Tibial artery (tissue), 4 donors: ENCODE data around the gene DRAP1.
A peak's percentile ranks its signal among the peaks of the same experiment; 100 is the strongest.

ENCODE experiments used
- DNase-seq, 2 donors: peaks; one replicate each; pipeline ENCODE4 v3.0.0-alpha.2; 2019
- H3K27ac ChIP-seq, 2 donors: fragments of 200-600 bp; sonication (generic) in 1 of 2; 1 replicate in 1 of 2; 2 replicates in 1 of 2; pipeline ENCODE4 v1.5.1; 2018 to 2019; ENCODE audit warnings: mild to moderate bottlenecking in 1 of 2
- H3K27me3 ChIP-seq, 2 donors: fragments of 200-600 bp; sonication (generic) in 1 of 2; one replicate each; pipeline versions ENCODE4 v1.5.1 to v1.6.0; 2016 to 2019
- H3K36me3 ChIP-seq, 3 donors: fragments of 200-600 bp; sonication (generic) in 2 of 3; one replicate each; pipeline ENCODE4 v1.5.1; 2016 to 2019; ENCODE audit warnings: mild to moderate bottlenecking in 2 of 3
- H3K4me1 ChIP-seq, 4 donors: fragments of 200-600 bp; sonication (generic) in 2 of 4; 1 replicate in 3 of 4; 2 replicates in 1 of 4; pipeline ENCODE4 v1.5.1; 2016 to 2019
- H3K4me3 ChIP-seq, 2 donors: fragments of 200-600 bp; sonication (generic) in 1 of 2; 1 replicate in 1 of 2; 2 replicates in 1 of 2; pipeline ENCODE4 v1.5.1; 2018 to 2019; ENCODE audit warnings: mild to moderate bottlenecking in 2 of 2
- H3K9me3 ChIP-seq, 3 donors: fragments of 200-600 bp; sonication (generic) in 1 of 3; one replicate each; pipeline ENCODE4 v1.5.1; 2016 to 2019
- intact Hi-C: fragments of 100-400 bp; cut with DNase I; formaldehyde crosslinking; loops from one replicate; pipeline ENCODE4 v1.15.0; 2023; ENCODE audit warnings: low total_unique reads
- TF ChIP-seq, protein P1 (sequence below), 2 experiments: fragments of 200-600 bp in 1 of 2; fragments of 450-650 bp in 1 of 2; IDR thresholded peaks; one replicate each; pipeline ENCODE4 v1.5.1; 2017 to 2019; ENCODE audit warnings: antibody characterized with exemption in 2 of 2, mild to moderate bottlenecking in 1 of 2, moderate library complexity in 1 of 2

The DRAP1 gene

DNA sequence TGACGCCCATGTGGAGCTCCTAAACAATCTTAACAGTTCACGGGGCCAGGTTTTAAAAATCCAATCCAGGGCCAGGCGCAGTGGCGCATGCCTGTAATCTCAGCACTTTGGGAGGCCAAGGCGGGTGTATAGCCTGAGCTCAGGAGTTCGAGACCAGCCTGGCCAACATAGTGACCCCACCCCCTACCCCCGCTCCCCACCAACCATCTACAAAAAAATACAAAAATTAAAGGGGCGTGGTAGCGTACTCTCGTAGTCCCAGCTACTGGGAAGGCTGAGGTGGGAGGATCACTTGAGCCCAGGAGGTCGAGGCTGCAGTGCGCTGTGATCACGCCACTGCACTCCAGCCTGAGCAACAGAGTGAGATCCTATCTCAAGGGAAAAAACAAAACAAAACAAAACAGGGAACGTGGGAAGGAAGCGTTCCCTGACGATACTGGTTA lies 41.6 kb downstream of the DRAP1 start:
- H3K36me3 ChIP-seq: peaks cover 18 to 22% (median 21%) of the 10 kb centered on the region in 3 donors
- peak overlapping the region; percentile 97 to 98 for H3K4me3 ChIP-seq
- peak overlapping the region; percentile 88 to 95 for H3K27ac ChIP-seq
- H3K4me1 ChIP-seq: peaks cover 6 to 33% (median 28%) of the 10 kb centered on the region in 4 donors
- no peaks in the 10 kb centered on the region for H3K9me3 ChIP-seq
- TF ChIP-seq, protein P1, sequence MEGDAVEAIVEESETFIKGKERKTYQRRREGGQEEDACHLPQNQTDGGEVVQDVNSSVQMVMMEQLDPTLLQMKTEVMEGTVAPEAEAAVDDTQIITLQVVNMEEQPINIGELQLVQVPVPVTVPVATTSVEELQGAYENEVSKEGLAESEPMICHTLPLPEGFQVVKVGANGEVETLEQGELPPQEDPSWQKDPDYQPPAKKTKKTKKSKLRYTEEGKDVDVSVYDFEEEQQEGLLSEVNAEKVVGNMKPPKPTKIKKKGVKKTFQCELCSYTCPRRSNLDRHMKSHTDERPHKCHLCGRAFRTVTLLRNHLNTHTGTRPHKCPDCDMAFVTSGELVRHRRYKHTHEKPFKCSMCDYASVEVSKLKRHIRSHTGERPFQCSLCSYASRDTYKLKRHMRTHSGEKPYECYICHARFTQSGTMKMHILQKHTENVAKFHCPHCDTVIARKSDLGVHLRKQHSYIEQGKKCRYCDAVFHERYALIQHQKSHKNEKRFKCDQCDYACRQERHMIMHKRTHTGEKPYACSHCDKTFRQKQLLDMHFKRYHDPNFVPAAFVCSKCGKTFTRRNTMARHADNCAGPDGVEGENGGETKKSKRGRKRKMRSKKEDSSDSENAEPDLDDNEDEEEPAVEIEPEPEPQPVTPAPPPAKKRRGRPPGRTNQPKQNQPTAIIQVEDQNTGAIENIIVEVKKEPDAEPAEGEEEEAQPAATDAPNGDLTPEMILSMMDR (IDR thresholded peaks at IDR 0.05): no peak
- DNase-seq: no peak
- intact Hi-C loops: loop anchor here (5.0 kb wide), 2 partner anchors 39 to 41 kb away; partner anchors contain the start of genes BANF1 and EIF1AD
- H3K27me3 ChIP-seq: peaks cover 0 to 15% of the 10 kb centered on the region in 2 donors

DNA sequence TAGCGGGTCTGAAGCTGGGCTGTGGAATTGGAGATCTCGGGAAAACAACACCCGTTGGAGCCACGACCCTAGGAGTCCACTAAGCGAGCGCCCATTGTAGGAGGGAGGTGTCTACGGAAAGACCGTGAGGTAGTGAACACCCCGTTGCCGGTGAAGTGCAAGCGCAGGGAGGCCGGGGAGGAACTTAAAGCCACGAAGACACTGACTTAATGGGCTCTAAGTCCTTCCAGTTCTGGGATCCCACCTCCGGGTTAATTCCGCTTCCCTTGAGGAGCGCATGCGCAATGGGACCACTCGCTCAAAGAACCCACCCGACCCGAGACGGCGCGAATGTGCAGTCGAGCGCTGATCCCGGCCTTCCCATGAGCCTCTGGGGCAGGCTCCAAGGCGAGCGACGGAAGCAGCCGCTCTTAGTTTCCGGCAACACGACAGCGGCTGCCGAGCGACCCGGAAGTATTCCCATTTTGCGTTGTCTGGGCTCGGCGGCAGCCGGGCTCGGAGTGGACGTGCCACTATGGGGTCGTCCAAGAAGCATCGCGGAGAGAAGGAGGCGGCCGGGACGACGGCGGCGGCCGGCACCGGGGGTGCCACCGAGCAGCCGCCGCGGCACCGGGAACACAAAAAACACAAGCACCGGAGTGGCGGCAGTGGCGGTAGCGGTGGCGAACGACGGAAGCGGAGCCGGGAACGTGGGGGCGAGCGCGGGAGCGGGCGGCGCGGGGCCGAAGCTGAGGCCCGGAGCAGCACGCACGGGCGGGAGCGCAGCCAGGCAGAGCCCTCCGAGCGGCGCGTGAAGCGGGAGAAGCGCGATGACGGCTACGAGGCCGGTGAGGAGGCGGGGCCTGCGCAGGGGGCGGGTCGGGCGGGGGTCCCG lies 42.3 kb downstream of the DRAP1 start, which contains the start of gene SART1:
Gene SART1, plus strand, starts transcription at position 468 of the 874 bp plus-strand sequence. Its CDS starts 47 bp downstream, at position 515.
- intact Hi-C loops: loop anchor here (5.0 kb wide), 2 partner anchors 39 to 41 kb away; partner anchors contain the start of genes BANF1 and EIF1AD
- Histone ChIP-seq H3K27ac (peak within 1 kb of the TSS; percentile 88 to 95), H3K4me3 (peak within 1 kb of the TSS; percentile 97 to 98), H3K9me3 (no peaks in the 10 kb centered on the region), H3K27me3 (peaks cover 0 to 15% of the 10 kb centered on the region in 2 donors), H3K36me3 (peaks cover 24 to 28% (median 28%) of the 10 kb centered on the region in 3 donors), H3K4me1 (peaks cover 6 to 33% (median 28%) of the 10 kb centered on the region in 4 donors)
- DNase-seq: peak; percentile 98 to 99
- TF ChIP-seq, protein P1 (IDR thresholded peaks at IDR 0.05): no peak

DNA sequence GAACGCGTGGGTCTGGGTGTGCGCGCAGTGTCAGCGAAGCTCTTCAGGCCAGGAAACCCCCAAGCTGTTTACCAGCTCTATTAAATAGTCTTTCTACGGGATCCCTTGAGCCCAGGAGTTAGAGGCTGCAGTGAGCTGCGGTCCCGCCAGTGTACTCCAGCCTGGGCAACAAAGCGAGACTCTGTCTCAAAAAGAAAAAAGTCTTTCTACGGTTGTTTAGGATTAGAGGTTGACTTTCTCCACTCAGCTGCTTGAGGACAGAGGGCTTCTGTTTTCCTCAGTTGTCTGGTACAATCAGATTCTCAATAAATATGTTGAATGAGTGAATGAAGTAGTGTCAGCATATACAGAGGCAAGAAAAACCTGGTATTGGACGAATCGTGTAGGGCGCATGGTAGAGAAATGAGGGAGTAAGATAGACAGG lies 42.9 kb downstream of the DRAP1 start:
- Histone ChIP-seq H3K4me1 (peaks cover 6 to 33% (median 28%) of the 10 kb centered on the region in 4 donors), H3K36me3 (peaks cover 31 to 35% (median 34%) of the 10 kb centered on the region in 3 donors), H3K27ac (peak overlapping the region; percentile 88 to 95), H3K4me3 (peak overlapping the region; percentile 97 to 98), H3K9me3 (no peaks in the 10 kb centered on the region), H3K27me3 (peaks cover 0 to 11% of the 10 kb centered on the region in 2 donors)
- intact Hi-C loops: loop anchor here (5.0 kb wide), 2 partner anchors 40 kb away; partner anchors contain the start of genes BANF1 and EIF1AD
- TF ChIP-seq, protein P1 (IDR thresholded peaks at IDR 0.05): no peak
- no peak for DNase-seq

DNA sequence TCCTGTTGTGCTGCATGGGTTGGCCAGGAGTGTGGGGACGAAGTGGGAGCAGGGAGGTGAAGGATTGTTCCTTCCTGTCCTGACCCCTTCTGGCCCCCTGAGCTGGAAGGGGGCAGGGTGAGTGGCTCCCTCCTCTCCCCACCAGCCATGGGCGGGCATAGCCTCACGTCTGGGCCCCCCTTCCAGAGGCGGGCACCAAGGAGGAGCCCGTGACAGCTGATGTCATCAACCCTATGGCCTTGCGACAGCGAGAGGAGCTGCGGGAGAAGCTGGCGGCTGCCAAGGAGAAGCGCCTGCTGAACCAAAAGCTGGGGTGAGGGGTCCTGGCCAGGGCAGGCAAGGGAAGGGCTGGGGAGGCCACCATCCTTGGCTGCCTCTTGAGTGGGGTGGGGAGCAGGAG lies 45.7 kb downstream of the DRAP1 start:
- intact Hi-C loops: loop anchor here (5.0 kb wide), 2 partner anchors 37 to 43 kb away; partner anchors contain the start of genes BANF1 and EIF1AD
- Histone ChIP-seq H3K27me3 (no peaks in the 10 kb centered on the region), H3K27ac (no peak overlapping the region), H3K4me1 (peaks cover 6 to 33% (median 28%) of the 10 kb centered on the region in 4 donors), H3K4me3 (no peak overlapping the region), H3K9me3 (no peaks in the 10 kb centered on the region), H3K36me3 (peaks cover 51 to 62% (median 62%) of the 10 kb centered on the region in 3 donors)
- no peak for DNase-seq
- TF ChIP-seq, protein P1 (IDR thresholded peaks at IDR 0.05): no peak

DNA sequence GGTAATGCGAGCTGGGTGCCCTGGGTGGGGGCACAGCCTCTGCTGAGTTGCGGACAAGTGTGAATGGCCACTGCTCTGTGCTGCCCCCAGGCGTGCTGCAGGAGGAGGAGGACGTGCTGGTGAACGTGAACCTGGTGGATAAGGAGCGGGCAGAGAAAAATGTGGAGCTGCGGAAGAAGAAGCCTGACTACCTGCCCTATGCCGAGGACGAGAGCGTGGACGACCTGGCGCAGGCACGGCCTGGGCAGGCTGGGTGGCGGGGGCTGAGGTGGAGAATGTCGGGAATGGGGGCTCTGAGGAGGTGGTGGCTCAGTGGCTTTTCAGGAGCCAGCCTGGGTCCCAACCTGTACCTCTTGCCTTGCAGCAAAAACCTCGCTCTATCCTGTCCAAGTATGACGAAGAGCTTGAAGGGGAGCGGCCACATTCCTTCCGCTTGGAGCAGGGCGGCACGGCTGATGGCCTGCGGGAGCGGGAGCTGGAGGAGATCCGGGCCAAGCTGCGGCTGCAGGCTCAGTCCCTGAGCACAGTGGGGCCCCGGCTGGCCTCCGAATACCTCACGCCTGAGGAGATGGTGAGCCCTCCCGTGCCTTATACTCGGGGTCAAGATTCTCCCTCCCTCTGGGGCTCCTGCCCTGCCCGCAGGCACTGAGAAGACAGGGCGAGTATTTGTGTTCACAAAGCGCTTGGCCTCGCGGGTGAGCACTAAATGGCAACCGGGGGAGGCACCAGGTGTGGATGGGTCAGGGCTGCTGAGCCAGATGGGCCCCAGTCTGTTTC lies 46.9 kb downstream of the DRAP1 start:
- Histone ChIP-seq H3K27ac (no peak overlapping the region), H3K36me3 (peaks cover 56 to 69% (median 67%) of the 10 kb centered on the region in 3 donors), H3K4me1 (peaks cover 6 to 28% (median 23%) of the 10 kb centered on the region in 4 donors), H3K4me3 (no peak overlapping the region), H3K9me3 (no peaks in the 10 kb centered on the region), H3K27me3 (no peaks in the 10 kb centered on the region)
- TF ChIP-seq, protein P1 (IDR thresholded peaks at IDR 0.05): no peak
- intact Hi-C loops: no loop called here
- no peak for DNase-seq
